GM04503 (cell line): ENCODE measurements around the gene ELK3.
A peak's percentile ranks its signal among the peaks of the same experiment; 100 is the strongest.

Experiments
- DNase-seq: peaks from one replicate; pipeline ENCODE4 v3.0.0-alpha.2; 2012; ENCODE audit warnings: low read depth

The ELK3 gene

GRCh38 chr12:96212456-96213375 lies 18.5 kb downstream of the ELK3 start:
- no peak for DNase-seq

GRCh38 chr12:96213869-96214268 lies 19.7 kb downstream of the ELK3 start:
- DNase-seq = no peak

- DNase-seq = no peak
Observed at GRCh38 chr12:96215919-96216273, 21.7 kb downstream of the ELK3 start.

- no peak for DNase-seq
Observed at GRCh38 chr12:96218989-96219678, 25.0 kb downstream of the ELK3 start.

- peak; percentile 88 for DNase-seq
Observed at GRCh38 chr12:96219700-96220206, 25.6 kb downstream of the ELK3 start.

- DNase-seq = no peak
Observed at GRCh38 chr12:96220902-96221301, 26.7 kb downstream of the ELK3 start.

- no peak for DNase-seq
Observed at GRCh38 chr12:96221391-96221790, 27.2 kb downstream of the ELK3 start.

- DNase-seq = no peak
Observed at GRCh38 chr12:96223411-96224218, 29.4 kb downstream of the ELK3 start.

- DNase-seq = no peak
Observed at GRCh38 chr12:96224219-96224615, 30.0 kb downstream of the ELK3 start.

- no peak for DNase-seq
Observed at GRCh38 chr12:96225044-96225855, 31.1 kb downstream of the ELK3 start.

GRCh38 chr12:96225994-96226399 lies 31.8 kb downstream of the ELK3 start:
- no peak for DNase-seq

- DNase-seq = no peak
Observed at GRCh38 chr12:96226401-96226800, 32.2 kb downstream of the ELK3 start.

GRCh38 chr12:96226801-96227348 lies 32.7 kb downstream of the ELK3 start:
- no peak for DNase-seq

- DNase-seq = no peak
Observed at GRCh38 chr12:96227365-96228106, 33.4 kb downstream of the ELK3 start.

GRCh38 chr12:96228566-96229248 lies 34.5 kb downstream of the ELK3 start:
- DNase-seq = no peak

- DNase-seq = no peak
Observed at GRCh38 chr12:96230646-96231045, 36.5 kb downstream of the ELK3 start.

GRCh38 chr12:96233168-96233567 lies 39.0 kb downstream of the ELK3 start:
- DNase-seq = no peak

- DNase-seq = peak; percentile 94
Observed at GRCh38 chr12:96233939-96234461, 39.8 kb downstream of the ELK3 start.
